Measurements from ENCODE around the gene MKLN1. TPM values are rescaled to one million over a fixed set of nuclear protein-coding genes. Genes with fewer than 3 reads are reported as not detected.
"Not testable (repeated sequence)": the region's sequence is repeated elsewhere in the genome, so short reads cannot be mapped to it uniquely, and the experiment has no call there.

Gene MKLN1
- total and polyA plus RNA-seq, 2 experiments from 2014 or later: 33.8 to 59.3 TPM

DNA sequence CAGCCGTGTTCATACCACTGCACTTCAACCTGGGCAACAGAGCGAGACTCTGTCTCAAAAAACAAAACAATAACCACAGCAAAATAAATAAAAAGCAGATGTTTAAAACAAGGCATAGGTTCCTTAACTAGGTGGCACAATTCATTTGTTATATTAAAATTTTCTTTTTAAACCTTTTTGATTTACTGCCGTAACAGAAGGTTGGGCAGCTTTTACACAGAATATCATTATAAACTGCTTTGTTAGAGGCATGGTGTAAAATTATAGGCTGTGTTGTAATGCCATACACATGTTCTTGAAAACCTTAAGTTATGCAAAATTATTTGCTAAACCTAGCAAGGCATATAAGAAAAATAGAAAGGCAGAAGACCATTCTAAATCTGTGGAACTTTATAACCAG, 84.4 kb downstream of the MKLN1 start:
- H3K79me2 ChIP-seq: peaks cover 37% of the 10 kb centered on the region
- H3K27me3 ChIP-seq: no peaks in the 10 kb centered on the region
- H3K9me3 ChIP-seq (ENCODE audit: low read depth): no peaks in the 10 kb centered on the region
- no peak overlapping the region for H2AFZ ChIP-seq
- H3K27ac ChIP-seq: no peak overlapping the region
- TF ChIP-seq EZH2phosphoT487 (IDR thresholded peaks at IDR 0.05; ENCODE audit: low read depth, severe bottlenecking, unreplicated experiment): no peak
- WGBS (ENCODE audit: low lambda C conversion rate, missing lambda C conversion rate): 93% methylated on average over 3 of the region's 3 CpGs
- peaks cover 6% of the 10 kb centered on the region for H4K20me1 ChIP-seq (ENCODE audit: insufficient read depth, poor library complexity, severe bottlenecking)
- DNase-seq (ENCODE audit: low spot score): no peak
- H3K36me3 ChIP-seq (replicated peaks; ENCODE audit: insufficient read depth, low read depth): peaks cover 8% of the 10 kb centered on the region
- H3K4me2 ChIP-seq: no peak overlapping the region
- H3K4me3 ChIP-seq: no peak overlapping the region
- no peaks in the 10 kb centered on the region for H3K4me1 ChIP-seq (ENCODE audit: insufficient read depth)
- no peaks in the 10 kb centered on the region for H3K9me2 ChIP-seq (replicated peaks; ENCODE audit: insufficient read depth)

DNA sequence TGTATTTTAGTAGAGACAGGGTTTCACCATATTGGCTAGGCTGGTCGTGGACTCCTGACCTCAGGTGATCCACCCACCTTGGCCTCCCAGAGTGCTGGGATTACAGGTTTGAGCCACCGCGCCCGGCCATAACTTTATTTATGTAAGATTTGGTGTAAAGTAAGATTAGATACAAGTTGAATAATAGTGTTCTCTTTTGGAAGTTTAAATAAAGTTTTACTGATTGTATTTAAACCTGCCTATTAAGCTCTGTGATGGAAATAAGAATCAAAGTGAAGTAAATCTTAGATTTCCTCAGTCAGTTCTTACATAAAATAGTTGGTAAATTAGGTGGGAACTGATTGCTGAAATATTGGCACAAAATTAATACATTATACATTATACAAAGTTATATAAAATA, 86.0 kb downstream of the MKLN1 start:
- no peaks in the 10 kb centered on the region for H3K9me2 ChIP-seq (replicated peaks; ENCODE audit: insufficient read depth)
- H3K36me3 ChIP-seq (replicated peaks; ENCODE audit: insufficient read depth, low read depth): peaks cover 8% of the 10 kb centered on the region
- H3K4me1 ChIP-seq (ENCODE audit: insufficient read depth): no peaks in the 10 kb centered on the region
- peaks cover 6% of the 10 kb centered on the region for H4K20me1 ChIP-seq (ENCODE audit: insufficient read depth, poor library complexity, severe bottlenecking)
- H3K4me2 ChIP-seq: no peak overlapping the region
- WGBS (ENCODE audit: low lambda C conversion rate, missing lambda C conversion rate): 98% methylated on average over 4 of the region's 4 CpGs
- no peak for DNase-seq (ENCODE audit: low spot score)
- H3K79me2 ChIP-seq: peaks cover 21% of the 10 kb centered on the region
- TF ChIP-seq EZH2phosphoT487 (IDR thresholded peaks at IDR 0.05; ENCODE audit: low read depth, severe bottlenecking, unreplicated experiment) (no peak), EZH2 (IDR thresholded peaks at IDR 0.05; ENCODE audit: borderline replicate concordance) (no peak)
- TF ChIP-seq, protein P1, sequence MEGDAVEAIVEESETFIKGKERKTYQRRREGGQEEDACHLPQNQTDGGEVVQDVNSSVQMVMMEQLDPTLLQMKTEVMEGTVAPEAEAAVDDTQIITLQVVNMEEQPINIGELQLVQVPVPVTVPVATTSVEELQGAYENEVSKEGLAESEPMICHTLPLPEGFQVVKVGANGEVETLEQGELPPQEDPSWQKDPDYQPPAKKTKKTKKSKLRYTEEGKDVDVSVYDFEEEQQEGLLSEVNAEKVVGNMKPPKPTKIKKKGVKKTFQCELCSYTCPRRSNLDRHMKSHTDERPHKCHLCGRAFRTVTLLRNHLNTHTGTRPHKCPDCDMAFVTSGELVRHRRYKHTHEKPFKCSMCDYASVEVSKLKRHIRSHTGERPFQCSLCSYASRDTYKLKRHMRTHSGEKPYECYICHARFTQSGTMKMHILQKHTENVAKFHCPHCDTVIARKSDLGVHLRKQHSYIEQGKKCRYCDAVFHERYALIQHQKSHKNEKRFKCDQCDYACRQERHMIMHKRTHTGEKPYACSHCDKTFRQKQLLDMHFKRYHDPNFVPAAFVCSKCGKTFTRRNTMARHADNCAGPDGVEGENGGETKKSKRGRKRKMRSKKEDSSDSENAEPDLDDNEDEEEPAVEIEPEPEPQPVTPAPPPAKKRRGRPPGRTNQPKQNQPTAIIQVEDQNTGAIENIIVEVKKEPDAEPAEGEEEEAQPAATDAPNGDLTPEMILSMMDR (IDR thresholded peaks at IDR 0.05; ENCODE audit: poor library complexity): no peak
- H3K27ac ChIP-seq: no peak overlapping the region
- no peaks in the 10 kb centered on the region for H3K9me3 ChIP-seq (ENCODE audit: low read depth)
- H3K27me3 ChIP-seq: no peaks in the 10 kb centered on the region
- no peak overlapping the region for H2AFZ ChIP-seq
- no peak overlapping the region for H3K4me3 ChIP-seq

DNA sequence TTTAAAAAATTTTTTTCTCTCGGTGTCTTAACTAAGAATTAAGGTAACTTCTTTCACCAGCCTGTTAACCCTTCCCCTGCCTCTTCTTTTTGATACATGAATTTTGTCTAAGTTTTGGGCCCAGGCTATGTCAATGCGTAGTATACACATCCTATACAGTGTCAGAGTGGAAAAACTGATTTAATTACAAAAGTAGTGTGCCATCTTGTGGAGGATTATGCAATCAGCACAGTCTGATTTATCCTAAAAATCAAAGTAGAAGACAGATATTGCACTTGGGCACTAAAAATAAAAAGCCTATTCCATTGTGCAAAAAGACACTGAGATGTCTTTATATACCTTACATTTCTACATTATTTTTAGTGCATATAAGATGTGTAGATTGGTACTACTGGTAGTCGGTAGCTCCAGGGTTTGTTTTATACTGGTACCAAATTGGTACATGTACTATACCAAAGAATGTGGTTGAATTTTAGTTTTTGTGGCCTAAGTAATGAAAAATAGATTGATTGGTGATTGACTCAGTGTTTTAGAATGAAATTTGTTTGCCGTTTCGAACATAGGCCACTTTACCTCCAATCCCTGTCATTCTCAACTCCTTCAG, 96.6 kb downstream of the MKLN1 start:
- peaks cover 13% of the 10 kb centered on the region for H3K79me2 ChIP-seq
- H2AFZ ChIP-seq: no peak overlapping the region
- no peaks in the 10 kb centered on the region for H3K36me3 ChIP-seq (replicated peaks; ENCODE audit: insufficient read depth, low read depth)
- H3K4me1 ChIP-seq (ENCODE audit: insufficient read depth): no peaks in the 10 kb centered on the region
- DNase-seq (ENCODE audit: low spot score): peak; percentile 32
- TF ChIP-seq, protein P1 (IDR thresholded peaks at IDR 0.05; ENCODE audit: poor library complexity): peak; percentile 71
- no peak for TF ChIP-seq EZH2phosphoT487 (IDR thresholded peaks at IDR 0.05; ENCODE audit: low read depth, severe bottlenecking, unreplicated experiment)
- H3K27me3 ChIP-seq: no peaks in the 10 kb centered on the region
- H3K4me2 ChIP-seq: no peak overlapping the region
- no peaks in the 10 kb centered on the region for H3K9me2 ChIP-seq (replicated peaks; ENCODE audit: insufficient read depth)
- WGBS (ENCODE audit: low lambda C conversion rate, missing lambda C conversion rate): 86% methylated on average over 5 of the region's 5 CpGs
- no peaks in the 10 kb centered on the region for H3K9me3 ChIP-seq (ENCODE audit: low read depth)
- no peaks in the 10 kb centered on the region for H4K20me1 ChIP-seq (ENCODE audit: insufficient read depth, poor library complexity, severe bottlenecking)
- no peak overlapping the region for H3K27ac ChIP-seq
- H3K4me3 ChIP-seq: no peak overlapping the region

DNA sequence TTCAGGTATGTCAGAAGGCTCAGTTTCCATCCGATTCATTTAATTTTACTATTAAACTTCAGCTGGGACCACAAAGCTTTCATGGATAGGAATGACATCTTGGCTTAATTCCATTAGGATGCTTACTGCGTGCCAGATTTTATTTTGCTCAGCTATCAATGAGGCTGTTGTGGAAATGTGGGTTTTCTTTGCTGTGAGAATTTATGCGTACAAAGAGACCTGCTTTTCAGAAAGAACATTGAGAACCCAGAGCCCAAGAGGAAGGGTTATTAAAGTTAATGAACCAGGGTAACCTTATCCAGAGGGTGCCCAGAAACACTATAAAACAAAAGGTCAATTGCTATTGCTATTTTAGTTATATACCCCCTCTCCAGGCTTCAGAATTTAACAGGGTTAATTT, 98.3 kb downstream of the MKLN1 start:
- TF ChIP-seq, protein P1 (IDR thresholded peaks at IDR 0.05; ENCODE audit: poor library complexity): no peak
- TF ChIP-seq EZH2 (IDR thresholded peaks at IDR 0.05; ENCODE audit: borderline replicate concordance) (no peak), EZH2phosphoT487 (IDR thresholded peaks at IDR 0.05; ENCODE audit: low read depth, severe bottlenecking, unreplicated experiment) (no peak)
- H3K36me3 ChIP-seq (replicated peaks; ENCODE audit: insufficient read depth, low read depth): no peaks in the 10 kb centered on the region
- no peak overlapping the region for H3K4me3 ChIP-seq
- no peak overlapping the region for H3K4me2 ChIP-seq
- H3K9me3 ChIP-seq (ENCODE audit: low read depth): no peaks in the 10 kb centered on the region
- no peaks in the 10 kb centered on the region for H3K9me2 ChIP-seq (replicated peaks; ENCODE audit: insufficient read depth)
- H3K79me2 ChIP-seq: peaks cover 17% of the 10 kb centered on the region
- no peak overlapping the region for H3K27ac ChIP-seq
- H4K20me1 ChIP-seq (ENCODE audit: insufficient read depth, poor library complexity, severe bottlenecking): no peaks in the 10 kb centered on the region
- H3K27me3 ChIP-seq: no peaks in the 10 kb centered on the region
- H2AFZ ChIP-seq: no peak overlapping the region
- no peaks in the 10 kb centered on the region for H3K4me1 ChIP-seq (ENCODE audit: insufficient read depth)
- DNase-seq (ENCODE audit: low spot score): no peak
- 97% methylated on average over 3 of the region's 3 CpGs for WGBS (ENCODE audit: low lambda C conversion rate, missing lambda C conversion rate)

DNA sequence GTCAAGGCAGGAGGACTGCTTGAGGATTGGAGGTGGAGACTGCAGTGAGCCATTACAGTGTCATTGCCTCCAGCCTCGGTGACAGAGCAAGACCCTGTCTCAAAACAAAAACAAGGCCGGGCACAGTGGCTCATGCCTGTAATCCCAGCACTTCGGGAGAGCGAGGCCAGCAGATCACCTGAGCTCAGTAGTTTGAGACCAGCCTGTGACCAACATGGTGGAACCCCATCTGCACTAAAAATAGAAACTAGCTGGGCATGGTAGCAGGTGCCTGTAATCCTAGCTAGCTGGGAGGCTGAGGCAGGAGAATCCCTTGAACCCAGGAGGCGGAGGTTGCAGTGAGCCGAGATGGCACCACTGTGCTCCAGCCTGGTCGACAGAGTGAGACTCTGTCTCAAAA, 103.2 kb downstream of the MKLN1 start:
- H4K20me1 ChIP-seq (ENCODE audit: insufficient read depth, poor library complexity, severe bottlenecking); H3K27me3 ChIP-seq; DNase-seq (ENCODE audit: low spot score); H2AFZ ChIP-seq; H3K27ac ChIP-seq; H3K4me3 ChIP-seq; H3K9me3 ChIP-seq (ENCODE audit: low read depth); H3K4me1 ChIP-seq (ENCODE audit: insufficient read depth); H3K9me2 ChIP-seq (replicated peaks; ENCODE audit: insufficient read depth); H3K36me3 ChIP-seq (replicated peaks; ENCODE audit: insufficient read depth, low read depth); H3K4me2 ChIP-seq; H3K79me2 ChIP-seq: not testable (repeated sequence)
- over 99% methylated on average over 6 of the region's 7 CpGs for WGBS (ENCODE audit: low lambda C conversion rate, missing lambda C conversion rate)
